GM12878 (cell line): ENCODE measurements around the gene MUSTN1. TPM values are rescaled to one million over a fixed set of nuclear protein-coding genes. Genes with fewer than 3 reads are reported as not detected.

ENCODE experiments used
- ATAC-seq: fragments of 200-7000 bp; cut with Tn5 transposase; 3 replicates; pipeline ENCODE4 v1.9.1; 2020; ENCODE audit warnings: mild to moderate bottlenecking, moderate library complexity
- BruUV-seq: library from RNA; stranded (reverse); fragments of 400-500 nt; replicated peaks from 2 replicates; lab custom pipeline; 2021; lab: Mats Ljungman, UMichigan
- CTCF ChIA-PET: fragments of 300-600 bp; sonication (Branson Sonifier 250); formaldehyde crosslinking; extraction: SDS; loops from one replicate; lab custom pipeline; 2021; ENCODE audit warnings: inconsistent platforms; lab: Yijun Ruan, JAX
- POLR2A ChIA-PET: fragments of 350-600 bp; formaldehyde crosslinking; extraction: SDS; loops from one replicate; lab custom pipeline; 2021; ENCODE audit warnings: inconsistent platforms; lab: Charles Lee
- RAD21 ChIA-PET: fragments of 300-600 bp; sonication (Branson Sonifier 250); formaldehyde crosslinking; loops from one replicate; lab custom pipeline; 2023; ENCODE audit warnings: antibody characterized with exemption; ENCODE audit not compliant: unreplicated experiment; lab: Charles Lee
- SMC1A ChIA-PET: fragments of 300-600 bp; sonication (Branson Sonifier 250); formaldehyde crosslinking; loops from one replicate; lab custom pipeline; 2023; ENCODE audit not compliant: unreplicated experiment, uncharacterized antibody; lab: Charles Lee
- DNase-seq: peaks from one replicate; pipeline ENCODE4 v3.0.0-alpha.2; 2011; ENCODE audit warnings: low read depth, low spot score
- FAIRE-seq: peaks from 3 replicates; lab custom pipeline; 2011; peaks lifted over from hg19 to GRCh38; lab: Jason Lieb, UNC
- H2AFZ ChIP-seq: 2 replicates; pipeline ENCODE4 v1.6.0; 2011; ENCODE audit warnings: low read depth, low read length, control low read depth; ENCODE audit not compliant: control insufficient read depth
- H3K27ac ChIP-seq: 2 replicates; pipeline ENCODE4 v1.5.1; 2011; ENCODE audit warnings: control low read depth; ENCODE audit not compliant: control insufficient read depth, insufficient read depth
- H3K27me3 ChIP-seq, 2 experiments: replicated peaks in 1 of 2; 2 replicates each; pipeline versions ENCODE4 v1.6.0 to v1.6.1; 2011; ENCODE audit warnings: low read length in 1 of 2; ENCODE audit not compliant: control insufficient read depth in 2 of 2, insufficient read depth in 2 of 2
- H3K36me3 ChIP-seq, 2 experiments: 2 replicates each; pipeline ENCODE4 v1.5.1; 2011; ENCODE audit warnings: low read length in 1 of 2; ENCODE audit not compliant: control insufficient read depth in 2 of 2, insufficient read depth in 2 of 2
- H3K4me1 ChIP-seq: 2 replicates; pipeline ENCODE4 v1.6.1; 2011; ENCODE audit warnings: mild to moderate bottlenecking, low read length, moderate library complexity, mixed read lengths; ENCODE audit not compliant: control insufficient read depth, insufficient read depth
- H3K4me2 ChIP-seq: 2 replicates; pipeline ENCODE4 v1.6.0; 2011; ENCODE audit warnings: control low read depth; ENCODE audit not compliant: control insufficient read depth, insufficient read depth
- H3K4me3 ChIP-seq: fragments of 200-600 bp; sonication (generic); 2 replicates; pipeline ENCODE4 v1.5.1; 2016
- H3K79me2 ChIP-seq: 2 replicates; pipeline ENCODE4 v1.6.0; 2011; ENCODE audit warnings: low read length; ENCODE audit not compliant: control insufficient read depth, insufficient read depth
- H3K9ac ChIP-seq: 2 replicates; pipeline ENCODE4 v1.8.0; 2011; ENCODE audit warnings: low read length, control low read depth, mixed read lengths; ENCODE audit not compliant: control insufficient read depth, insufficient read depth
- H3K9me3 ChIP-seq: replicated peaks from 3 replicates; pipeline ENCODE4 v1.5.1; 2011; ENCODE audit warnings: mild to moderate bottlenecking, low read length; ENCODE audit not compliant: control insufficient read depth, insufficient read depth
- H4K20me1 ChIP-seq: 2 replicates; pipeline ENCODE4 v1.6.0; 2011; ENCODE audit not compliant: control insufficient read depth, insufficient read depth
- ASH2L ChIP-seq: fragments of 300-600, 200-600 bp; sonication (generic); IDR thresholded peaks from 2 replicates; pipeline ENCODE4 v1.6.1; 2017; ENCODE audit warnings: low read depth, mild to moderate bottlenecking, borderline replicate concordance
- E2F8 ChIP-seq: fragments of 450-650 bp; IDR thresholded peaks from 2 replicates; pipeline ENCODE4 v1.6.1; 2018; ENCODE audit warnings: mild to moderate bottlenecking, low read depth, moderate library complexity; ENCODE audit not compliant: partially characterized antibody
- ESRRA ChIP-seq: IDR thresholded peaks from 2 replicates; pipeline ENCODE4 v1.6.1; 2012; ENCODE audit warnings: mild to moderate bottlenecking, low read length, improper control_type of control experiment
- NBN ChIP-seq: fragments of 450-650 bp; IDR thresholded peaks from 2 replicates; pipeline ENCODE4 v1.6.1; 2016
- NFYB ChIP-seq: IDR thresholded peaks from 2 replicates; pipeline ENCODE4 v1.6.1; 2011; ENCODE audit warnings: low read depth, mild to moderate bottlenecking, low read length, improper control_type of control experiment, moderate library complexity; ENCODE audit not compliant: insufficient read depth
- NR2F1 ChIP-seq: fragments of 450-650 bp; conservative IDR thresholded peaks from 2 replicates; pipeline ENCODE4 v1.6.1; 2017; ENCODE audit warnings: mild to moderate bottlenecking
- PAX5 ChIP-seq: IDR thresholded peaks from 2 replicates; pipeline ENCODE4 v1.6.1; 2011; ENCODE audit warnings: low read depth, low read length, borderline replicate concordance
- PAX8 ChIP-seq: fragments of 450-650 bp; IDR thresholded peaks from 2 replicates; pipeline ENCODE4 v1.6.1; 2017; ENCODE audit warnings: mild to moderate bottlenecking, moderate library complexity
- POLR2AphosphoS5 ChIP-seq: IDR thresholded peaks from 2 replicates; pipeline ENCODE4 v1.6.1; 2011; ENCODE audit warnings: mild to moderate bottlenecking, low read length, inconsistent platforms
- TAF1 ChIP-seq: IDR thresholded peaks from 2 replicates; pipeline ENCODE4 v1.6.1; 2011; ENCODE audit warnings: mild to moderate bottlenecking, low read depth, low read length, borderline replicate concordance
- TCF3 ChIP-seq: IDR thresholded peaks from 2 replicates; pipeline ENCODE4 v1.6.1; 2012; ENCODE audit warnings: low read depth, mild to moderate bottlenecking, low read length, borderline replicate concordance; ENCODE audit not compliant: insufficient read depth
- TCF7 ChIP-seq: IDR thresholded peaks from 2 replicates; pipeline ENCODE4 v1.6.1; 2014; ENCODE audit warnings: antibody characterized with exemption, borderline replicate concordance
- ZNF384 ChIP-seq: IDR thresholded peaks from 2 replicates; pipeline ENCODE4 v1.6.1; 2012; ENCODE audit warnings: low read depth, mild to moderate bottlenecking, low read length, improper control_type of control experiment, borderline replicate concordance
- WGBS: methylation state at CpG from one replicate; pipeline ENCODE4 v1.1.6; 2016; ENCODE audit warnings: low lambda C conversion rate; ENCODE audit not compliant: insufficient replicate concordance, insufficient coverage; ENCODE audit errors: missing lambda C conversion rate; 5-methylcytosine and 5-hydroxymethylcytosine counted together
- in situ Hi-C: fragments of 300-500 bp; cut with MboI; formaldehyde crosslinking; loops from 9 replicates; pipeline ENCODE4 v1.14.3; 2018; ENCODE audit warnings: mixed read lengths
- intact Hi-C: fragments of 100-400 bp; cut with micrococcal nuclease; formaldehyde crosslinking; loops from one replicate; pipeline ENCODE4 v1.14.2; 2022; ENCODE audit not compliant: unreplicated experiment
- polyA plus RNA-seq, 11 experiments: library from polyadenylated mRNA; depleted of rRNA in 4 of 11; unstranded in 6 of 11; stranded (reverse) in 5 of 11; fragments of >200 nt; fragmentation: Nextera tagmentation in 4 of 11; fragmentation: Illumina TruSeq in 1 of 11; extraction: Ambion mirVana in 4 of 11; extraction: Trizol in 1 of 11; gene quantifications; 1 replicate in 1 of 11; 2 replicates in 10 of 11; pipeline versions ENCODE4 v1.2.1 to v1.2.3, GENCODE V29; 2011 to 2016; ENCODE audit warnings: inconsistent platforms in 2 of 11, missing spikeins in 2 of 11, low read depth in 1 of 11
- total RNA-seq, 4 experiments: library from RNA; depleted of rRNA in 3 of 4; stranded (reverse); fragments of >200 nt in 3 of 4; fragmentation: Illumina TruSeq in 1 of 4; extraction: Trizol in 1 of 4; gene quantifications; 2 replicates each; pipeline versions ENCODE4 v1.2.1 to v1.2.3, GENCODE V29; 2013 to 2021
- TF ChIP-seq, protein P1 (sequence below): IDR thresholded peaks from 2 replicates; pipeline ENCODE4 v1.6.1; 2011; ENCODE audit warnings: borderline replicate concordance, low read depth, mild to moderate bottlenecking, moderate library complexity, low read length; ENCODE audit not compliant: insufficient read depth, poor library complexity, severe bottlenecking

MUSTN1 gene
- total and polyA plus RNA-seq, 10 of the 15 experiments (the other 5 are each of a cell fraction or from before 2014, with no cell fraction given), result 0.35 to 4.5 (median 1.2) TPM; not detected in 2

- TF ChIP-seq ZNF384 (no peak), PAX5 (no peak), TAF1 (no peak), TCF3 (no peak), NFYB (no peak), POLR2AphosphoS5 (no peak), ESRRA (no peak)
- RAD21 ChIA-PET, result no interaction called here
Measured at GRCh38 chr3:52849656-52850055, 14.8 kb upstream of the MUSTN1 start.

DNA sequence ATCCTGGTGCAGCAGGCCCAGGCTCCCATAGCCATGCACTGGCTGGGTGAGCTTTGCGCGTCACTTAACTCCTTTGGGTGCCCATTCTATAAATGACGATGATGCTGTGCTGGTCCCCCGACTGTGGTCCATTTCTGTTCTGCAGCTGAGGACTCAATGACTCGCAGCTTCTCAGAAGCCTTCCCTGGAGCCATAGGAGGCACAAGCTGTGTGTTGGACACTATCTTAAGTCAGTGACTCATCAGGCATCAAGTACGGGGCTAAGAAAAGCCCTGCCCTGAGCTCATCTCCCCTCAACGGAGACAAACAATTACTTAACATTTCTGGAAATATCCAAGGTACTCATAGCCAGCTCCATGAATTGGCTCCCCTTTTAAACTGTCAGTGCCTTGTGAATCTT lies 13.8 kb upstream of the MUSTN1 start:
- SMC1A ChIA-PET, result interaction anchor here (1.3 to 2.6 kb wide), 4 partner anchors 45 to 262 kb away, joined by 3 to 12 read pairs (median 4); no protein-coding TSS in a partner anchor
- intact Hi-C loops (no loop called here), in situ Hi-C loops (loop anchor here (10.0 kb wide), 1 partner anchor 226 kb away; no protein-coding TSS in a partner anchor)
- DNase-seq, result no peak
- Histone ChIP-seq H4K20me1 (no peaks in the 10 kb centered on the region), H2AFZ (no peak overlapping the region), H3K27me3 (no peaks in the 10 kb centered on the region), H3K4me1 (peaks cover 8% of the 10 kb centered on the region), H3K9ac (no peak overlapping the region), H3K27ac (no peak overlapping the region), H3K79me2 (no peaks in the 10 kb centered on the region), H3K36me3 (peaks cover 13 to 18% of the 10 kb centered on the region in 2 experiments), H3K9me3 (no peaks in the 10 kb centered on the region), H3K4me2 (no peak overlapping the region), H3K4me3 (no peak overlapping the region)
- no TSS peak for BruUV-seq
- 74% methylated on average over 7 of the region's 7 CpGs for WGBS
- RAD21 ChIA-PET, result interaction anchor here (0.6 to 1.4 kb wide), 3 partner anchors 10 to 147 kb away, joined by 3 to 4 read pairs (median 3); no protein-coding TSS in a partner anchor
- ATAC-seq, result no peak
- POLR2A ChIA-PET, result no interaction called here
- no peak for FAIRE-seq
- CTCF ChIA-PET, result interaction anchor here (1.0 to 2.4 kb wide), 10 partner anchors 9 to 138 kb away, joined by 3 to 11 read pairs (median 4); partner anchors contain the start of gene STIMATE
- TF ChIP-seq PAX8, result no peak
- no peak for TF ChIP-seq NBN
- TF ChIP-seq TCF7, result no peak
- no peak for TF ChIP-seq NR2F1
- TF ChIP-seq, protein P1, sequence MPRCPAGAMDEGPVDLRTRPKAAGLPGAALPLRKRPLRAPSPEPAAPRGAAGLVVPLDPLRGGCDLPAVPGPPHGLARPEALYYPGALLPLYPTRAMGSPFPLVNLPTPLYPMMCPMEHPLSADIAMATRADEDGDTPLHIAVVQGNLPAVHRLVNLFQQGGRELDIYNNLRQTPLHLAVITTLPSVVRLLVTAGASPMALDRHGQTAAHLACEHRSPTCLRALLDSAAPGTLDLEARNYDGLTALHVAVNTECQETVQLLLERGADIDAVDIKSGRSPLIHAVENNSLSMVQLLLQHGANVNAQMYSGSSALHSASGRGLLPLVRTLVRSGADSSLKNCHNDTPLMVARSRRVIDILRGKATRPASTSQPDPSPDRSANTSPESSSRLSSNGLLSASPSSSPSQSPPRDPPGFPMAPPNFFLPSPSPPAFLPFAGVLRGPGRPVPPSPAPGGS, result no peak
- no peak for TF ChIP-seq E2F8
- no peak for TF ChIP-seq ASH2L

More at GRCh38 chr3:52849656-52850055, 14.8 kb upstream of the MUSTN1 start:
- Histone ChIP-seq H3K9ac (no peak overlapping the region), H3K4me2 (no peak overlapping the region), H3K27ac (no peak overlapping the region), H3K4me1 (peaks cover 8% of the 10 kb centered on the region), H2AFZ (no peak overlapping the region), H3K79me2 (no peaks in the 10 kb centered on the region), H3K4me3 (no peak overlapping the region), H3K36me3 (peaks cover 14 to 18% of the 10 kb centered on the region in 2 experiments), H4K20me1 (no peaks in the 10 kb centered on the region), H3K27me3 (no peaks in the 10 kb centered on the region), H3K9me3 (no peaks in the 10 kb centered on the region)
- ATAC-seq (no peak), DNase-seq (no peak), FAIRE-seq (no peak)
- BruUV-seq, result no TSS peak
- CTCF ChIA-PET, result interaction anchor here (1.1 to 2.4 kb wide), 5 partner anchors 11 to 86 kb away, joined by 4 to 11 read pairs (median 5); partner anchors contain the start of gene STIMATE
- intact Hi-C loops (no loop called here), in situ Hi-C loops (loop anchor here (10.0 kb wide), 1 partner anchor 225 kb away; no protein-coding TSS in a partner anchor)
- POLR2A ChIA-PET, result no interaction called here
- SMC1A ChIA-PET, result interaction anchor here (1.3 to 1.9 kb wide), 2 partner anchors 55 to 78 kb away, joined by 4 read pairs; no protein-coding TSS in a partner anchor
- 95% methylated on average over 15 of the region's 15 CpGs for WGBS
